Measurements from ENCODE around the gene ICAM4. TPM values are rescaled to one million over a fixed set of nuclear protein-coding genes. Genes with fewer than 3 reads are reported as not detected.

Gene ICAM4
- total and polyA plus RNA-seq, 9 of the 15 experiments (the other 6 are each of a cell fraction or from before 2014, with no cell fraction given): 14.1 to 86.1 (median 29.6) TPM

DNA sequence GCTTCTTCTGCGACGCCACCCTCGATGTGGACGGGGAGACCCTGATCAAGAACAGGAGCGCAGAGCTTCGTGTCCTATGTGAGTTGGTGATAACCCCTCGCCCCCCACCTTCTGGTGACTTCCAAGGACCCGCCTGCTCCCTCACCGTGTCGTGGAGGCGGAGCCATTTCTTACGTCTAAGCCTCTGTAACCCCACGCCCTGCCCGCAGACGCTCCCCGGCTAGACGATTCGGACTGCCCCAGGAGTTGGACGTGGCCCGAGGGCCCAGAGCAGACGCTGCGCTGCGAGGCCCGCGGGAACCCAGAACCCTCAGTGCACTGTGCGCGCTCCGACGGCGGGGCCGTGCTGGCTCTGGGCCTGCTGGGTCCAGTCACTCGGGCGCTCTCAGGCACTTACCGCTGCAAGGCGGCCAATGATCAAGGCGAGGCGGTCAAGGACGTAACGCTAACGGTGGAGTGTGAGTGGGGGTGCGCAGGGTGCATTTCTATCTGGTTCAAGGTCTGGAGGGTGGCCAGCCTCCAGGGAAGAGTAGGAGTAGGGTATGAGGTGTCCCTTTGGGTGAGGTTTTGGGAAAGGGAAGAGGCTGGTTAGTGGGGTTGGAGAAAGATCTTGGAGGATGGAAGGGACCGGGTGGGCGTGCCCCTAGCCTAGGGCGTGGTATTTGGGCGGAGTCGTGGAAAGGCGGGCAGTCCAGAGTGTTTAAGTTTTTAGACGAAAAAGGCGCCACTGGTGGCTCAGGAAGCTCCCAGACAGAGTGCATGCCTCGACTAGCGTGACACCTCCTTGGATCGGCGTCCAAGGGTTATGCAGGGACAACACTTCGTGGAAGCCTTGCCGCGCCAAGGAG, 6.3 kb downstream of the ICAM4 start (continued):
- TF ChIP-seq, protein P1, sequence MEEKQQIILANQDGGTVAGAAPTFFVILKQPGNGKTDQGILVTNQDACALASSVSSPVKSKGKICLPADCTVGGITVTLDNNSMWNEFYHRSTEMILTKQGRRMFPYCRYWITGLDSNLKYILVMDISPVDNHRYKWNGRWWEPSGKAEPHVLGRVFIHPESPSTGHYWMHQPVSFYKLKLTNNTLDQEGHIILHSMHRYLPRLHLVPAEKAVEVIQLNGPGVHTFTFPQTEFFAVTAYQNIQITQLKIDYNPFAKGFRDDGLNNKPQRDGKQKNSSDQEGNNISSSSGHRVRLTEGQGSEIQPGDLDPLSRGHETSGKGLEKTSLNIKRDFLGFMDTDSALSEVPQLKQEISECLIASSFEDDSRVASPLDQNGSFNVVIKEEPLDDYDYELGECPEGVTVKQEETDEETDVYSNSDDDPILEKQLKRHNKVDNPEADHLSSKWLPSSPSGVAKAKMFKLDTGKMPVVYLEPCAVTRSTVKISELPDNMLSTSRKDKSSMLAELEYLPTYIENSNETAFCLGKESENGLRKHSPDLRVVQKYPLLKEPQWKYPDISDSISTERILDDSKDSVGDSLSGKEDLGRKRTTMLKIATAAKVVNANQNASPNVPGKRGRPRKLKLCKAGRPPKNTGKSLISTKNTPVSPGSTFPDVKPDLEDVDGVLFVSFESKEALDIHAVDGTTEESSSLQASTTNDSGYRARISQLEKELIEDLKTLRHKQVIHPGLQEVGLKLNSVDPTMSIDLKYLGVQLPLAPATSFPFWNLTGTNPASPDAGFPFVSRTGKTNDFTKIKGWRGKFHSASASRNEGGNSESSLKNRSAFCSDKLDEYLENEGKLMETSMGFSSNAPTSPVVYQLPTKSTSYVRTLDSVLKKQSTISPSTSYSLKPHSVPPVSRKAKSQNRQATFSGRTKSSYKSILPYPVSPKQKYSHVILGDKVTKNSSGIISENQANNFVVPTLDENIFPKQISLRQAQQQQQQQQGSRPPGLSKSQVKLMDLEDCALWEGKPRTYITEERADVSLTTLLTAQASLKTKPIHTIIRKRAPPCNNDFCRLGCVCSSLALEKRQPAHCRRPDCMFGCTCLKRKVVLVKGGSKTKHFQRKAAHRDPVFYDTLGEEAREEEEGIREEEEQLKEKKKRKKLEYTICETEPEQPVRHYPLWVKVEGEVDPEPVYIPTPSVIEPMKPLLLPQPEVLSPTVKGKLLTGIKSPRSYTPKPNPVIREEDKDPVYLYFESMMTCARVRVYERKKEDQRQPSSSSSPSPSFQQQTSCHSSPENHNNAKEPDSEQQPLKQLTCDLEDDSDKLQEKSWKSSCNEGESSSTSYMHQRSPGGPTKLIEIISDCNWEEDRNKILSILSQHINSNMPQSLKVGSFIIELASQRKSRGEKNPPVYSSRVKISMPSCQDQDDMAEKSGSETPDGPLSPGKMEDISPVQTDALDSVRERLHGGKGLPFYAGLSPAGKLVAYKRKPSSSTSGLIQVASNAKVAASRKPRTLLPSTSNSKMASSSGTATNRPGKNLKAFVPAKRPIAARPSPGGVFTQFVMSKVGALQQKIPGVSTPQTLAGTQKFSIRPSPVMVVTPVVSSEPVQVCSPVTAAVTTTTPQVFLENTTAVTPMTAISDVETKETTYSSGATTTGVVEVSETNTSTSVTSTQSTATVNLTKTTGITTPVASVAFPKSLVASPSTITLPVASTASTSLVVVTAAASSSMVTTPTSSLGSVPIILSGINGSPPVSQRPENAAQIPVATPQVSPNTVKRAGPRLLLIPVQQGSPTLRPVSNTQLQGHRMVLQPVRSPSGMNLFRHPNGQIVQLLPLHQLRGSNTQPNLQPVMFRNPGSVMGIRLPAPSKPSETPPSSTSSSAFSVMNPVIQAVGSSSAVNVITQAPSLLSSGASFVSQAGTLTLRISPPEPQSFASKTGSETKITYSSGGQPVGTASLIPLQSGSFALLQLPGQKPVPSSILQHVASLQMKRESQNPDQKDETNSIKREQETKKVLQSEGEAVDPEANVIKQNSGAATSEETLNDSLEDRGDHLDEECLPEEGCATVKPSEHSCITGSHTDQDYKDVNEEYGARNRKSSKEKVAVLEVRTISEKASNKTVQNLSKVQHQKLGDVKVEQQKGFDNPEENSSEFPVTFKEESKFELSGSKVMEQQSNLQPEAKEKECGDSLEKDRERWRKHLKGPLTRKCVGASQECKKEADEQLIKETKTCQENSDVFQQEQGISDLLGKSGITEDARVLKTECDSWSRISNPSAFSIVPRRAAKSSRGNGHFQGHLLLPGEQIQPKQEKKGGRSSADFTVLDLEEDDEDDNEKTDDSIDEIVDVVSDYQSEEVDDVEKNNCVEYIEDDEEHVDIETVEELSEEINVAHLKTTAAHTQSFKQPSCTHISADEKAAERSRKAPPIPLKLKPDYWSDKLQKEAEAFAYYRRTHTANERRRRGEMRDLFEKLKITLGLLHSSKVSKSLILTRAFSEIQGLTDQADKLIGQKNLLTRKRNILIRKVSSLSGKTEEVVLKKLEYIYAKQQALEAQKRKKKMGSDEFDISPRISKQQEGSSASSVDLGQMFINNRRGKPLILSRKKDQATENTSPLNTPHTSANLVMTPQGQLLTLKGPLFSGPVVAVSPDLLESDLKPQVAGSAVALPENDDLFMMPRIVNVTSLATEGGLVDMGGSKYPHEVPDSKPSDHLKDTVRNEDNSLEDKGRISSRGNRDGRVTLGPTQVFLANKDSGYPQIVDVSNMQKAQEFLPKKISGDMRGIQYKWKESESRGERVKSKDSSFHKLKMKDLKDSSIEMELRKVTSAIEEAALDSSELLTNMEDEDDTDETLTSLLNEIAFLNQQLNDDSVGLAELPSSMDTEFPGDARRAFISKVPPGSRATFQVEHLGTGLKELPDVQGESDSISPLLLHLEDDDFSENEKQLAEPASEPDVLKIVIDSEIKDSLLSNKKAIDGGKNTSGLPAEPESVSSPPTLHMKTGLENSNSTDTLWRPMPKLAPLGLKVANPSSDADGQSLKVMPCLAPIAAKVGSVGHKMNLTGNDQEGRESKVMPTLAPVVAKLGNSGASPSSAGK (IDR thresholded peaks at IDR 0.05): peak; percentile 66; the same call in 1 of the 2 replicates
- TF ChIP-seq, protein P2, sequence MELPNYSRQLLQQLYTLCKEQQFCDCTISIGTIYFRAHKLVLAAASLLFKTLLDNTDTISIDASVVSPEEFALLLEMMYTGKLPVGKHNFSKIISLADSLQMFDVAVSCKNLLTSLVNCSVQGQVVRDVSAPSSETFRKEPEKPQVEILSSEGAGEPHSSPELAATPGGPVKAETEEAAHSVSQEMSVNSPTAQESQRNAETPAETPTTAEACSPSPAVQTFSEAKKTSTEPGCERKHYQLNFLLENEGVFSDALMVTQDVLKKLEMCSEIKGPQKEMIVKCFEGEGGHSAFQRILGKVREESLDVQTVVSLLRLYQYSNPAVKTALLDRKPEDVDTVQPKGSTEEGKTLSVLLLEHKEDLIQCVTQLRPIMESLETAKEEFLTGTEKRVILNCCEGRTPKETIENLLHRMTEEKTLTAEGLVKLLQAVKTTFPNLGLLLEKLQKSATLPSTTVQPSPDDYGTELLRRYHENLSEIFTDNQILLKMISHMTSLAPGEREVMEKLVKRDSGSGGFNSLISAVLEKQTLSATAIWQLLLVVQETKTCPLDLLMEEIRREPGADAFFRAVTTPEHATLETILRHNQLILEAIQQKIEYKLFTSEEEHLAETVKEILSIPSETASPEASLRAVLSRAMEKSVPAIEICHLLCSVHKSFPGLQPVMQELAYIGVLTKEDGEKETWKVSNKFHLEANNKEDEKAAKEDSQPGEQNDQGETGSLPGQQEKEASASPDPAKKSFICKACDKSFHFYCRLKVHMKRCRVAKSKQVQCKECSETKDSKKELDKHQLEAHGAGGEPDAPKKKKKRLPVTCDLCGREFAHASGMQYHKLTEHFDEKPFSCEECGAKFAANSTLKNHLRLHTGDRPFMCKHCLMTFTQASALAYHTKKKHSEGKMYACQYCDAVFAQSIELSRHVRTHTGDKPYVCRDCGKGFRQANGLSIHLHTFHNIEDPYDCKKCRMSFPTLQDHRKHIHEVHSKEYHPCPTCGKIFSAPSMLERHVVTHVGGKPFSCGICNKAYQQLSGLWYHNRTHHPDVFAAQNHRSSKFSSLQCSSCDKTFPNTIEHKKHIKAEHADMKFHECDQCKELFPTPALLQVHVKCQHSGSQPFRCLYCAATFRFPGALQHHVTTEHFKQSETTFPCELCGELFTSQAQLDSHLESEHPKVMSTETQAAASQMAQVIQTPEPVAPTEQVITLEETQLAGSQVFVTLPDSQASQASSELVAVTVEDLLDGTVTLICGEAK (IDR thresholded peaks at IDR 0.05): 0 out of 2 replicates have a peak, but pooled peaks have one; percentile 29
- TF ChIP-seq, protein P2 (CRISPR knock-in tag; IDR thresholded peaks at IDR 0.05): no peak
- 0 out of 2 replicates have a peak, but pooled peaks have one; percentile 12 for TF ChIP-seq TCF7L2 (IDR thresholded peaks at IDR 0.05; ENCODE audit: low read depth, low read length)
- peak; percentile 38; the same call in 1 of the 2 replicates for TF ChIP-seq POLR2A (conservative IDR thresholded peaks at IDR 0.05)
- TF ChIP-seq TARDBP (IDR thresholded peaks at IDR 0.05): 0 out of 2 replicates have a peak, but pooled peaks have one; percentile 33
